HCT116 (cell line): Measurements from ENCODE around the gene TCIRG1. TPM values are rescaled to one million over a fixed set of nuclear protein-coding genes. Genes with fewer than 3 reads are reported as not detected.

ENCODE experiments used
- ATAC-seq: fragments of 200-7000 bp; cut with Tn5 transposase; 2 replicates; pipeline ENCODE4 v1.9.1; 2020; ENCODE audit warnings: mild to moderate bottlenecking, moderate library complexity
- BruUV-seq: library from RNA; stranded (reverse); fragments of 400-500 nt; replicated peaks from 2 replicates; lab custom pipeline; 2021; lab: Mats Ljungman, UMichigan
- CTCF ChIA-PET: fragments of 300-600 bp; sonication (Branson Sonifier 250); formaldehyde crosslinking; loops from one replicate; lab custom pipeline; 2021; ENCODE audit warnings: antibody characterized with exemption; lab: Charles Lee
- POLR2A ChIA-PET: fragments of 300-600, 350-600 bp; sonication (Branson Sonifier 250); formaldehyde crosslinking; loops from one replicate; lab custom pipeline; 2021; ENCODE audit warnings: antibody characterized with exemption; lab: Charles Lee
- RAD21 ChIA-PET, 2 experiments: fragments of 300-600 bp; sonication (Branson Sonifier 250); formaldehyde crosslinking; loops; one replicate each; lab custom pipeline; 2023; ENCODE audit warnings: low total read pairs in 2 of 2; ENCODE audit not compliant: uncharacterized antibody in 2 of 2, unreplicated experiment in 2 of 2, low non-redundant PET in 1 of 2; lab: Charles Lee
- DNase-seq: peaks from one replicate; pipeline ENCODE4 v3.0.0-alpha.2; 2010; ENCODE audit warnings: low read depth, low spot score
- H2AFZ ChIP-seq: fragments of 200-600 bp; shearing (Covaris generic), sonication (generic); 2 replicates; pipeline ENCODE4 v1.6.1; 2017; ENCODE audit warnings: low read depth, mixed run types, mixed read lengths, antibody characterized with exemption, low read length; ENCODE audit not compliant: poor library complexity, severe bottlenecking
- H3K27ac ChIP-seq: 2 replicates; pipeline ENCODE4 v1.5.1; 2012; ENCODE audit warnings: low read depth, low read length
- H3K27me3 ChIP-seq: fragments of 200-600 bp; sonication (generic); 2 replicates; pipeline ENCODE4 v1.6.1; 2016; ENCODE audit warnings: mixed run types, low read length, mixed read lengths; ENCODE audit not compliant: insufficient read depth
- H3K36me3 ChIP-seq, 2 experiments: fragments of 200-500 bp in 1 of 2; fragments of 200-600 bp in 1 of 2; sonication (Bioruptor generic) in 1 of 2; sonication (generic) in 1 of 2; 2 replicates each; pipeline versions ENCODE4 v1.5.1 to v1.6.1; 2014 to 2016; ENCODE audit warnings: low read length in 2 of 2, inconsistent platforms in 1 of 2, mixed read lengths in 1 of 2, mixed run types in 1 of 2; ENCODE audit not compliant: insufficient read depth in 2 of 2, control insufficient read depth in 1 of 2
- H3K4me1 ChIP-seq, 2 experiments: fragments of 200-600 bp in 1 of 2; sonication (generic) in 1 of 2; 2 replicates each; pipeline versions ENCODE4 v1.5.1 to v1.6.1; 2012 to 2017; ENCODE audit warnings: low read length in 2 of 2, inconsistent platforms in 1 of 2, mild to moderate bottlenecking in 1 of 2, mixed read lengths in 1 of 2, mixed run types in 1 of 2, moderate library complexity in 1 of 2; ENCODE audit not compliant: insufficient read depth in 2 of 2, control insufficient read depth in 1 of 2
- H3K4me2 ChIP-seq: fragments of 200-600 bp; sonication (generic); 2 replicates; pipeline ENCODE4 v1.6.1; 2017; ENCODE audit warnings: mixed run types, low read length, mixed read lengths
- H3K4me3 ChIP-seq, 2 experiments: fragments of 200-600 bp in 1 of 2; sonication (generic) in 1 of 2; replicated peaks in 1 of 2; 2 replicates each; pipeline ENCODE4 v1.5.1; 2011 to 2016; ENCODE audit warnings: low read length in 2 of 2, control low read depth in 1 of 2, low read depth in 1 of 2, mild to moderate bottlenecking in 1 of 2, mixed read lengths in 1 of 2, mixed run types in 1 of 2
- H3K79me2 ChIP-seq: fragments of 200-600 bp; sonication (generic); 2 replicates; pipeline ENCODE4 v1.6.1; 2017; ENCODE audit warnings: mild to moderate bottlenecking, mixed run types, low read length, moderate library complexity, mixed read lengths; ENCODE audit not compliant: insufficient read depth
- H3K9ac ChIP-seq: fragments of 200-600 bp; sonication (generic); 2 replicates; pipeline ENCODE4 v1.6.1; 2016; ENCODE audit warnings: low read length, mixed read lengths
- H3K9me2 ChIP-seq: fragments of 200-600 bp; sonication (generic), shearing (Covaris generic); 2 replicates; pipeline ENCODE4 v1.6.1; 2017; ENCODE audit warnings: mixed run types, mild to moderate bottlenecking, moderate library complexity; ENCODE audit not compliant: insufficient read depth
- H3K9me3 ChIP-seq, 2 experiments: fragments of 200-500 bp in 1 of 2; fragments of 200-600 bp in 1 of 2; sonication (Bioruptor generic) in 1 of 2; sonication (generic) in 1 of 2; 2 replicates each; pipeline ENCODE4 v1.6.1; 2014 to 2017; ENCODE audit warnings: low read length in 2 of 2, mixed read lengths in 2 of 2, inconsistent platforms in 1 of 2, low read depth in 1 of 2, mild to moderate bottlenecking in 1 of 2, mixed run types in 1 of 2, moderate library complexity in 1 of 2; ENCODE audit not compliant: control insufficient read depth in 1 of 2, insufficient read depth in 1 of 2
- H4K20me1 ChIP-seq: fragments of 200-600 bp; sonication (generic), shearing (Covaris generic); 2 replicates; pipeline ENCODE4 v1.6.1; 2017; ENCODE audit warnings: mixed run types, mild to moderate bottlenecking, moderate library complexity; ENCODE audit not compliant: insufficient read depth
- CBX3 ChIP-seq: IDR thresholded peaks from 2 replicates; pipeline ENCODE4 v1.6.1; 2012; ENCODE audit warnings: low read depth
- CTCF ChIP-seq, 3 experiments: fragments of 200-600 bp in 1 of 3; sonication (generic) in 1 of 3; IDR thresholded peaks in 2 of 3; conservative IDR thresholded peaks in 1 of 3; 2 replicates each; pipeline ENCODE4 v1.5.1; 2012 to 2017; ENCODE audit warnings: low read depth in 2 of 3, low read length in 2 of 3, antibody characterized with exemption in 1 of 3, borderline replicate concordance in 1 of 3, control low read depth in 1 of 3, mild to moderate bottlenecking in 1 of 3, mixed read lengths in 1 of 3, mixed run types in 1 of 3, moderate library complexity in 1 of 3; ENCODE audit not compliant: insufficient read depth in 1 of 3
- EGR1 ChIP-seq: IDR thresholded peaks from 2 replicates; pipeline ENCODE4 v1.6.1; 2012; ENCODE audit warnings: low read depth
- ELF1 ChIP-seq: IDR thresholded peaks from 2 replicates; pipeline ENCODE4 v1.6.1; 2012; ENCODE audit warnings: low read depth, borderline replicate concordance
- JUND ChIP-seq: IDR thresholded peaks from 2 replicates; pipeline ENCODE4 v1.6.1; 2012
- MAX ChIP-seq: IDR thresholded peaks from 2 replicates; pipeline ENCODE4 v1.6.1; 2012
- POLR2AphosphoS5 ChIP-seq: IDR thresholded peaks from 2 replicates; pipeline ENCODE4 v1.6.1; 2011; ENCODE audit warnings: mild to moderate bottlenecking, low read depth, low read length, moderate library complexity
- SRF ChIP-seq: IDR thresholded peaks from 2 replicates; pipeline ENCODE4 v1.6.1; 2012; ENCODE audit warnings: low read depth
- ZNF274 ChIP-seq: fragments of 200-500 bp; sonication (Bioruptor generic); IDR thresholded peaks from 2 replicates; pipeline ENCODE4 v1.6.1; 2014; ENCODE audit warnings: mild to moderate bottlenecking, low read depth, low read length, inconsistent platforms
- intact Hi-C: fragments of 100-400 bp; cut with micrococcal nuclease; formaldehyde crosslinking; loops from 2 replicates; pipeline ENCODE4 v1.10.0; 2022
- total RNA-seq: library from RNA; stranded (reverse); gene quantifications from one replicate; pipeline ENCODE4 v1.2.1, GENCODE V29; 2021; ENCODE audit not compliant: unreplicated experiment

Gene TCIRG1
- total RNA-seq, 1 experiment from 2014 or later, result 101 TPM

GRCh38 chr11:68032997-68033707, 5.7 kb upstream of the TCIRG1 start:
- H3K9ac ChIP-seq, result no peak overlapping the region
- ChIA-PET CTCF (no interaction called here), RAD21 (no interaction called here)
- no peaks in the 10 kb centered on the region for H4K20me1 ChIP-seq
- H3K9me2 ChIP-seq, result no peaks in the 10 kb centered on the region
- no peak overlapping the region for H3K4me2 ChIP-seq
- BruUV-seq, result no TSS peak
- H3K27ac ChIP-seq, result no peak overlapping the region; the same call in 1 of the 2 replicates
- no peak overlapping the region for H2AFZ ChIP-seq
- intact Hi-C loops, result loop anchor here (10.0 kb wide), 1 partner anchor 92 kb away; the partner anchor contains the start of gene CHKA
- peaks cover 4 to 20% of the 10 kb centered on the region in 2 experiments; a peak in 2 of 4 replicates for H3K36me3 ChIP-seq
- no peak for TF ChIP-seq ELF1
- TF ChIP-seq JUND, result no peak
- no peak for TF ChIP-seq ZNF274
- no peak for TF ChIP-seq EGR1
- no peak for TF ChIP-seq MAX
- no peak for TF ChIP-seq SRF
- no peak for TF ChIP-seq CTCF (IDR thresholded peaks at IDR 0.05 in 2 of 3, conservative IDR thresholded peaks at IDR 0.05 in 1 of 3; ENCODE audit: borderline replicate concordance in 1 of 3, insufficient read depth in 1 of 3, low read depth in 2 of 3, low read length in 2 of 3)
- TF ChIP-seq CBX3, result no peak
- no peak for TF ChIP-seq POLR2AphosphoS5
- TF ChIP-seq, all 23 proteins: peak for 0
- Histone ChIP-seq H3K27me3 (no peaks in the 10 kb centered on the region), H3K4me1 (peaks cover 27 to 36% of the 10 kb centered on the region in 2 experiments), H3K79me2 (peaks cover 33% of the 10 kb centered on the region), H3K4me3 (no peak overlapping the region), H3K9me3 (peaks cover 0 to 5% of the 10 kb centered on the region in 2 experiments; a peak in 1 of 4 replicates)
- DNase-seq (no peak), ATAC-seq (no peak)
- POLR2A ChIA-PET, result no interaction called here
